GM12878 (cell line): ENCODE results near the gene CR1. TPM values are rescaled to one million over a fixed set of nuclear protein-coding genes. Genes with fewer than 3 reads are reported as not detected.

Source experiments
- ATAC-seq: fragments of 200-7000 bp; cut with Tn5 transposase; 3 replicates; pipeline ENCODE4 v1.9.1; 2020; ENCODE audit warnings: mild to moderate bottlenecking, moderate library complexity
- BruUV-seq: library from RNA; stranded (reverse); fragments of 400-500 nt; replicated peaks from 2 replicates; lab custom pipeline; 2021; lab: Mats Ljungman, UMichigan
- CTCF ChIA-PET: fragments of 300-600 bp; sonication (Branson Sonifier 250); formaldehyde crosslinking; extraction: SDS; loops from one replicate; lab custom pipeline; 2021; ENCODE audit warnings: inconsistent platforms; lab: Yijun Ruan, JAX
- POLR2A ChIA-PET: fragments of 350-600 bp; formaldehyde crosslinking; extraction: SDS; loops from one replicate; lab custom pipeline; 2021; ENCODE audit warnings: inconsistent platforms; lab: Charles Lee
- RAD21 ChIA-PET: fragments of 300-600 bp; sonication (Branson Sonifier 250); formaldehyde crosslinking; loops from one replicate; lab custom pipeline; 2023; ENCODE audit warnings: antibody characterized with exemption; ENCODE audit not compliant: unreplicated experiment; lab: Charles Lee
- SMC1A ChIA-PET: fragments of 300-600 bp; sonication (Branson Sonifier 250); formaldehyde crosslinking; loops from one replicate; lab custom pipeline; 2023; ENCODE audit not compliant: unreplicated experiment, uncharacterized antibody; lab: Charles Lee
- DNase-seq: peaks from one replicate; pipeline ENCODE4 v3.0.0-alpha.2; 2011; ENCODE audit warnings: low read depth, low spot score
- FAIRE-seq: peaks from 3 replicates; lab custom pipeline; 2011; peaks lifted over from hg19 to GRCh38; lab: Jason Lieb, UNC
- H2AFZ ChIP-seq: 2 replicates; pipeline ENCODE4 v1.6.0; 2011; ENCODE audit warnings: low read depth, low read length, control low read depth; ENCODE audit not compliant: control insufficient read depth
- H3K27ac ChIP-seq: 2 replicates; pipeline ENCODE4 v1.5.1; 2011; ENCODE audit warnings: control low read depth; ENCODE audit not compliant: control insufficient read depth, insufficient read depth
- H3K27me3 ChIP-seq, 2 experiments: replicated peaks in 1 of 2; 2 replicates each; pipeline versions ENCODE4 v1.6.0 to v1.6.1; 2011; ENCODE audit warnings: low read length in 1 of 2; ENCODE audit not compliant: control insufficient read depth in 2 of 2, insufficient read depth in 2 of 2
- H3K36me3 ChIP-seq, 2 experiments: 2 replicates each; pipeline ENCODE4 v1.5.1; 2011; ENCODE audit warnings: low read length in 1 of 2; ENCODE audit not compliant: control insufficient read depth in 2 of 2, insufficient read depth in 2 of 2
- H3K4me1 ChIP-seq: 2 replicates; pipeline ENCODE4 v1.6.1; 2011; ENCODE audit warnings: mild to moderate bottlenecking, low read length, moderate library complexity, mixed read lengths; ENCODE audit not compliant: control insufficient read depth, insufficient read depth
- H3K4me2 ChIP-seq: 2 replicates; pipeline ENCODE4 v1.6.0; 2011; ENCODE audit warnings: control low read depth; ENCODE audit not compliant: control insufficient read depth, insufficient read depth
- H3K4me3 ChIP-seq: fragments of 200-600 bp; sonication (generic); 2 replicates; pipeline ENCODE4 v1.5.1; 2016
- H3K79me2 ChIP-seq: 2 replicates; pipeline ENCODE4 v1.6.0; 2011; ENCODE audit warnings: low read length; ENCODE audit not compliant: control insufficient read depth, insufficient read depth
- H3K9ac ChIP-seq: 2 replicates; pipeline ENCODE4 v1.8.0; 2011; ENCODE audit warnings: low read length, control low read depth, mixed read lengths; ENCODE audit not compliant: control insufficient read depth, insufficient read depth
- H3K9me3 ChIP-seq: replicated peaks from 3 replicates; pipeline ENCODE4 v1.5.1; 2011; ENCODE audit warnings: mild to moderate bottlenecking, low read length; ENCODE audit not compliant: control insufficient read depth, insufficient read depth
- H4K20me1 ChIP-seq: 2 replicates; pipeline ENCODE4 v1.6.0; 2011; ENCODE audit not compliant: control insufficient read depth, insufficient read depth
- SMAD5 ChIP-seq: IDR thresholded peaks from 2 replicates; pipeline ENCODE4 v1.6.1; 2016; ENCODE audit warnings: antibody characterized with exemption, low read depth
- ZNF207 ChIP-seq: fragments of 450-650 bp; IDR thresholded peaks from 2 replicates; pipeline ENCODE4 v1.6.1; 2014; ENCODE audit warnings: antibody characterized with exemption, mild to moderate bottlenecking, borderline replicate concordance
- ZNF274 ChIP-seq: IDR thresholded peaks from one replicate; pipeline ENCODE4 v1.8.0; 2011; ENCODE audit not compliant: insufficient read length, insufficient read depth
- WGBS: methylation state at CpG from one replicate; pipeline ENCODE4 v1.1.6; 2016; ENCODE audit warnings: low lambda C conversion rate; ENCODE audit not compliant: insufficient replicate concordance, insufficient coverage; ENCODE audit errors: missing lambda C conversion rate; 5-methylcytosine and 5-hydroxymethylcytosine counted together
- in situ Hi-C: fragments of 300-500 bp; cut with MboI; formaldehyde crosslinking; loops from 9 replicates; pipeline ENCODE4 v1.14.3; 2018; ENCODE audit warnings: mixed read lengths
- intact Hi-C: fragments of 100-400 bp; cut with micrococcal nuclease; formaldehyde crosslinking; loops from one replicate; pipeline ENCODE4 v1.14.2; 2022; ENCODE audit not compliant: unreplicated experiment
- polyA plus RNA-seq, 11 experiments: library from polyadenylated mRNA; depleted of rRNA in 4 of 11; unstranded in 6 of 11; stranded (reverse) in 5 of 11; fragments of >200 nt; fragmentation: Nextera tagmentation in 4 of 11; fragmentation: Illumina TruSeq in 1 of 11; extraction: Ambion mirVana in 4 of 11; extraction: Trizol in 1 of 11; gene quantifications; 1 replicate in 1 of 11; 2 replicates in 10 of 11; pipeline versions ENCODE4 v1.2.1 to v1.2.3, GENCODE V29; 2011 to 2016; ENCODE audit warnings: inconsistent platforms in 2 of 11, missing spikeins in 2 of 11, low read depth in 1 of 11
- total RNA-seq, 4 experiments: library from RNA; depleted of rRNA in 3 of 4; stranded (reverse); fragments of >200 nt in 3 of 4; fragmentation: Illumina TruSeq in 1 of 4; extraction: Trizol in 1 of 4; gene quantifications; 2 replicates each; pipeline versions ENCODE4 v1.2.1 to v1.2.3, GENCODE V29; 2013 to 2021
- TF ChIP-seq, protein P1 (sequence below): fragments of 450-650 bp; IDR thresholded peaks from 2 replicates; pipeline ENCODE4 v1.6.1; 2017; ENCODE audit warnings: mild to moderate bottlenecking, moderate library complexity

CR1 gene
- total and polyA plus RNA-seq, 10 of the 15 experiments (the other 5 are each of a cell fraction or from before 2014, with no cell fraction given) = 0.30 to 8.0 (median 4.3) TPM

GRCh38 chr1:207626972-207627337 lies 131.0 kb downstream of the CR1 start:
- Histone ChIP-seq H3K4me1 (no peaks in the 10 kb centered on the region), H2AFZ (no peak overlapping the region), H3K79me2 (no peaks in the 10 kb centered on the region), H3K9ac (no peak overlapping the region), H3K27ac (no peak overlapping the region), H4K20me1 (no peaks in the 10 kb centered on the region), H3K4me2 (no peak overlapping the region), H3K9me3 (no peaks in the 10 kb centered on the region), H3K27me3 (no peaks in the 10 kb centered on the region), H3K36me3 (no peaks in the 10 kb centered on the region), H3K4me3 (no peak overlapping the region)
- TF ChIP-seq, protein P1, sequence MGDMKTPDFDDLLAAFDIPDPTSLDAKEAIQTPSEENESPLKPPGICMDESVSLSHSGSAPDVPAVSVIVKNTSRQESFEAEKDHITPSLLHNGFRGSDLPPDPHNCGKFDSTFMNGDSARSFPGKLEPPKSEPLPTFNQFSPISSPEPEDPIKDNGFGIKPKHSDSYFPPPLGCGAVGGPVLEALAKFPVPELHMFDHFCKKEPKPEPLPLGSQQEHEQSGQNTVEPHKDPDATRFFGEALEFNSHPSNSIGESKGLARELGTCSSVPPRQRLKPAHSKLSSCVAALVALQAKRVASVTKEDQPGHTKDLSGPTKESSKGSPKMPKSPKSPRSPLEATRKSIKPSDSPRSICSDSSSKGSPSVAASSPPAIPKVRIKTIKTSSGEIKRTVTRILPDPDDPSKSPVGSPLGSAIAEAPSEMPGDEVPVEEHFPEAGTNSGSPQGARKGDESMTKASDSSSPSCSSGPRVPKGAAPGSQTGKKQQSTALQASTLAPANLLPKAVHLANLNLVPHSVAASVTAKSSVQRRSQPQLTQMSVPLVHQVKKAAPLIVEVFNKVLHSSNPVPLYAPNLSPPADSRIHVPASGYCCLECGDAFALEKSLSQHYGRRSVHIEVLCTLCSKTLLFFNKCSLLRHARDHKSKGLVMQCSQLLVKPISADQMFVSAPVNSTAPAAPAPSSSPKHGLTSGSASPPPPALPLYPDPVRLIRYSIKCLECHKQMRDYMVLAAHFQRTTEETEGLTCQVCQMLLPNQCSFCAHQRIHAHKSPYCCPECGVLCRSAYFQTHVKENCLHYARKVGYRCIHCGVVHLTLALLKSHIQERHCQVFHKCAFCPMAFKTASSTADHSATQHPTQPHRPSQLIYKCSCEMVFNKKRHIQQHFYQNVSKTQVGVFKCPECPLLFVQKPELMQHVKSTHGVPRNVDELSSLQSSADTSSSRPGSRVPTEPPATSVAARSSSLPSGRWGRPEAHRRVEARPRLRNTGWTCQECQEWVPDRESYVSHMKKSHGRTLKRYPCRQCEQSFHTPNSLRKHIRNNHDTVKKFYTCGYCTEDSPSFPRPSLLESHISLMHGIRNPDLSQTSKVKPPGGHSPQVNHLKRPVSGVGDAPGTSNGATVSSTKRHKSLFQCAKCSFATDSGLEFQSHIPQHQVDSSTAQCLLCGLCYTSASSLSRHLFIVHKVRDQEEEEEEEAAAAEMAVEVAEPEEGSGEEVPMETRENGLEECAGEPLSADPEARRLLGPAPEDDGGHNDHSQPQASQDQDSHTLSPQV = no peak
- TF ChIP-seq ZNF207 (no peak), SMAD5 (no peak), ZNF274 (no peak)
- BruUV-seq = no TSS peak
- RAD21 ChIA-PET = no interaction called here
- ATAC-seq (no peak), DNase-seq (no peak), FAIRE-seq (no peak)
- SMC1A ChIA-PET = no interaction called here
- 86% methylated on average over 1 of the region's 1 CpG for WGBS
- POLR2A ChIA-PET = no interaction called here
- in situ Hi-C loops = no loop called here
- intact Hi-C loops = no loop called here
- CTCF ChIA-PET = interaction anchor here (0.5 kb wide), 1 partner anchor 170 kb away, joined by 3 read pairs; no protein-coding TSS in a partner anchor
